NK-92 (cell line): ENCODE results near the gene EEF2KMT.
"Not testable (repeated sequence)": the region's sequence is repeated elsewhere in the genome, so short reads cannot be mapped to it uniquely, and the experiment has no call there.

Experiments used
- DNase-seq: peaks from one replicate; lab custom pipeline; 2025; ENCODE audit not compliant: unreplicated experiment; lab: John Stamatoyannopoulos, UW

Gene EEF2KMT

DNA sequence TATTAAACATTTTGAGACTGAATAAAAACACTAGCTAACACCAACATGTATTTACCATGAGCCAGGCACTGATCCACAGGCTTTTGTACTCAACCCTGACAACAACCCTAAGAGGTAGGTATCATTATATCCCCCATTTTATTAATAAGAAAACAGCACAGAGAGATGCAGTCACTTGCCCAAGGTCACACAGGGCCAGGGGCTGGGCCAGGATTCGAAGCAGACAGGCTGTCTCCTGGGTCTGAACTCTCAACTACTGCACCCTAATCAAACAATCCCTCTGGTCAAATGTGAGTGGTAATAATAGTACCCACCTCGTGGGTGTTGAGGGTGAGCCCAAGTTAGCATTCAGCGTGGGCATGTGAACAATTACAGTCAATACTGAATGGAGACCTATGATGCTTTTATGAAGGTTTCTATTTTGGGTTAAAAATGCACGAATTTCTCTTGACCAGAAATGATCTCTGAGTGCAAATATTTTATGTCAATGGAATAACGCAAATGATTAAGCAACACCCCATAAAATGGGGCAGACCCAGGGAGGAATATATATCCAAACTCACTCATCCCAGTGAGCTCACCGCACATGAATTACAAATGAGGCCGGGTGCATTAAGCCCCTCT, 1.0 kb downstream of the EEF2KMT start:
- not testable (repeated sequence) for DNase-seq

DNA sequence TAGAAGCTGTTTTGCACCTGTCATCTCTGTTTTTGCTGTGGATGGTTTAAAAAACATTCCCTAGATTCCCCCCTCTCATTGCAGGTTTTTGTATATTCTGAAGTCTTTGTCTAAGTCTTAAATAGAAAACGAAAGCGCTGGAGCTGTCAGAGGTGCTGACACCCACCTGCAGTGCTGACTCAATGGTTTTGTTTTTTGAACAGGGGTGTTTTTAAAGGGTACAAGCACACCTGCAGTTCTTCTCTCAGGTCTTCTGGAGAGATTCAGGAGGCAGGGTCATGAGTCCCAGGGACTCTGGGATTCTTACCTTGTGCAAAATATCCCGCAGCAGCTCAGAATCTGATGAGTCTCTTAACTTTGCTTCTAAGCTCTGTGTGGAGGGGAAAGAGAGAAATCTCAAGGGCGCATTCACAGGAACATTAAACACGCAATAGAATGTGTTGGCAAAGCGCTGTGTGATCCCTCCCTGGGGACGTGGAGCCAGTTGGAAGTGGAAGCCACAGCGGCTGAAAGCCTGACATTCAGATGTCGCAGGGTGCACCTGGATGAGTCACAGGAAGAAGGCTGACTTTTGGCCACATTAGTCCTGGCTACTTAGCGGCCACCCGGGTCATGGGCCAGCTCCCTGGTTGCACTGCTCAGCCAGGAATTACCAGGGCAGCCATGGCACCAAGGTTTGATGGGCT, 2.3 kb downstream of the EEF2KMT start:
- not testable (repeated sequence) for DNase-seq

DNA sequence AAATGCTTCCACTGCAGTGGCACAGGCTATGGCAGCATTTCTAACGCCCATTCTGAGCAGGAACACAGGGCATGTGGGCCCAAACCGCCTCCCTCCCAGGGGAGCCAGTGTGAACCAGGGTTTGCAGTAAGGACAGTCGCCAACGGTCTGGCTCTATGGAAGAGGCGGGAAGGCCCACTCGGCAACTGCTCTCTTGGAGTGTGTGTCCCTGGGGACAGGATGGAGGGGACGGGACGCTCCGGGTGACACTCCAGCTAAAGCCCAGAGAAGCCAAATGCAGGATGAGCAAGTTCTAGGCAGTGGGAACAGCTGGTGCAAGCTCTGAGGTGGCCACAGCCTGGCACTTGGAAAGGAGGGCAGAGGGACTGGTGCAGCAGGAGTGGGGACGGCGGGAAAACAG, 3.8 kb downstream of the EEF2KMT start:
- DNase-seq: not testable (repeated sequence)

DNA sequence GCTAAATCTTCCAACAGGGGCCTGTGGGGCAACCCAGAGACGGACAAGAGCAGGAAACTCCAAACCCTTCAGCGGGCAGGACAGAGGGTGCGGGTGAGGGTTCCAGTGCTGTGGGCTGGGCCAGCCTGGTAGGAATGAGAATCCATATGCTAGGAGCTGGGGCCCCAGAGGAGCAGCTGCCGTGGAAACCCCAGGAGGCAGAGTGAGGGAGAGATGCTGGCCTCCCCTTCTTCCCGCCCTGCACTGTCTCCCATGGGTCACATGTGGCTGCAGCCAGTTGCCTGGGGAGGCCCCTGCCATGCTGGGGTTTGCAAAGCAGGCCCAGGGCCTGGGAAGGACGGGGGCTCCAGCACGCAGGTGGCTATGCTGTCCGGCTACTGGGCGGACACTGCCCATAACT, 4.5 kb downstream of the EEF2KMT start:
- DNase-seq: not testable (repeated sequence)

DNA sequence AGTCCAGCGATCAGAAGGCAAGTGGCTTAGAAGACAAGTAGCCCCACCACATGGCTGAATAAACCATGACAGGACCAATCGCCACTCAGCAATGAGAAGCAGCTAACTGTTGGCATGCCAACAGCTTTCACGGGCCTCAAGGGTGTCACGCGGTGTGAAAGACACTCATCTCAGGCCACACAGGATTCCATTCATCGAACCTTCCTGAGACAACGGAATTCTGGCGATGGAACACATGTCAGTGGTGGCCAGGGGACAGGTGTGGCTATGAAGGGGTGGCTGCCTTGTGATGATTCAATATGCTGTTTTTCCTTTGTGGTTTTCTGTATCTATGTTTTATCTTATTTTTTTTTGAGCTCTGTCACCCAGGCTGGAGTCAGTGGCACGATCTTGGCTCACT, 7.0 kb downstream of the EEF2KMT start:
- DNase-seq: not testable (repeated sequence)

DNA sequence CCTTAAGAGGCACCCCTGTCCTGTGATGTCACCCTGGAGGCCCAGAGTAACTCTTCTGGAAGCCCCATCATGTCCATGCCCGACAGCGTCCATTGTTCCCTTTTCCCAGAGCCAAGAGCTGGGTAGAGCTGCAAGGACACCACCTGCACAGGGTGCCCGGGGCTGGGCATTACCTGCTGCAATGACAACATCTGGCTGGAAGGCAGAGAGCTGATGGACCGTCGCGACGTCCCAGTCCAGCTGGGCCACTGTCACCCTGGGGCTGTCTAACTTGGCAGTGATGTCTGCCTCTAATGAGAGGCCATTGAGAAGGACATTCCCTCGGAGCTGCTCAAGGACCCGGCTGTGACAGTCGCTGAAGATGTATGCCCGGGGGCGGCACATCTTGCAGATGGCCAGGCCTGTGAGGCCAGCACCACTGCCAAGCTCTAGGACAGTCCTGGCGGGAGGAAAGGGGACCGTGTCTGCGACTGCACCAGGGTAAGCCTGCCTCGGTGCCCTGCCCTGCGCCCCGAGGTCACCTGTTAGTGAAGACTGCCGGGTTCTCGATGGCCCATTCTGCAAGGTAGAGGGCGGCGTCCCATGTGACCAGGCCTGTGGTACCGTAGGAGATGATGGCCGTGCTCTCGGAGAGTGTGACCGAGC, 7.6 kb downstream of the EEF2KMT start:
- DNase-seq: not testable (repeated sequence)

DNA sequence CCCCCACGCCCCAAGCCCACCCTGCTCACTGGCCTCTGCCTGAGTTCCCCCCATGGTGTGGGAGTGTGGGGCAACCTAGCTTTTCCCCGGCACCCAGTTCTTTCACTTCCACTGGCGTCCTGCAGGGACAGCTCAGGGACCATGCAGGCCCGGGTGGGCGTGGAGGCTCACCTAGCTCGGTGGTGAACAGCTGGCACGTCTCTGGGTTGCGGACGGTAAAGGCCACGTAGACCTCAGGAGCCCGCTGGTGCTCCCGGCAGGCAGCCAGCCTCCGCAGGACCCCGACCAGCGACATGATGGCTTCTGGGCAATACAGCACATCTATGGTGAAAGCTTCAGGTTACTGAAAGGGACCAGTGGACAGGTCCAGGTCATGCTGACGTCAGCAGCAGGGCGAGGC, 8.7 kb downstream of the EEF2KMT start:
- not testable (repeated sequence) for DNase-seq

DNA sequence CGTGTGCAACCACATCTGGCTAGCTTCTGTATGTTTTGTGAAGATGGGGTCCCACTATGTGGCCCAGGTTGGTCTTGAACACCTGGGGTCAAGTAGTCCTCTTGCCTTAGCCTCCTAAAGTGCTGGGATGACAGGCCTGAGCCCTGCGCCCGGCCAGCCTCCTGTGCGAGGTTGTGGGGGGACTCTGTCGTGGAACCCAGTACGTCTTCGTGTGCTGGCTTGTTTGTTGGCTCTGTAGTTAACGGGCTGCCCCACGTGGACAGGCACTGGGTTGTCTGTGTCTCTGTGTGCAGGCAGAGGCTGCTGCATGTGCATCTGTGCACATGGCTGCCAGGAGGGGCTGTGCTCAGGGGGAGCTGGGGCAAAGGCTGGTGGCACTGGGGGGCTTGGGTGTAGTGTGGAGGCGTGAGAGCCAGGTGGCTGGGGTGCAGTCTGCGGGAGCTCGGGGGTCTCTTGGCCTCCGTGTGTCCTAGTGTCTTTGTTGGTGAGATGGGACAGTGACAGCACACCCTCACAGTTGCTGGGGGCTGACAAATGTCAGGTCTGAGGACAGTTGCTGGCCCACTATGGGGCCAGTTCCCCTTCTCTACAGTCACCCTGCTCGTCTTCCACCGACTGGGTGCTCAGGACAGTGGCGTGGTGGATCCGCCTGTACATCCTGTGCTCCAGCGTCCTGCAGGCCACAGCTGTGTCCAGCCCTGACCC, 9.4 kb downstream of the EEF2KMT start:
- DNase-seq: not testable (repeated sequence)

DNA sequence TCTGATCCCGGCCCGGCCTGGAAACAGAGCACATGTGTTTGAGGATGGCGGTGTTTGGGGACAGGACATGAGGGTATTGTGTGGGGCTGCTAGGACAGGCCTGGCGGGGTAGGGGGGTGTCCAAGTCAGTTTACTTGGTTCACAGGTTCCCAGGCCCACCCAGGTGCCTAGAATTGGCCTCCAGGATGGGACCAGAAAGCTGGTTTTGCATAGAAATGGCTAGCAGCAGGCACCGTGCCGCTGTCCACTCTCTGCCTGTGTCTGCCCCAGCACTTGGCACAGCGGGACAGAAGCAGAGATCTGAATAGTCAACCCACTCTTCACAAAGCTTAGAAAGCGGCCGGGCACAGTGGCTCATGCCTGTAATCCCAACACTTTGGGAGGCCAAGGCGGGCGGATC, 11.9 kb downstream of the EEF2KMT start:
- not testable (repeated sequence) for DNase-seq

DNA sequence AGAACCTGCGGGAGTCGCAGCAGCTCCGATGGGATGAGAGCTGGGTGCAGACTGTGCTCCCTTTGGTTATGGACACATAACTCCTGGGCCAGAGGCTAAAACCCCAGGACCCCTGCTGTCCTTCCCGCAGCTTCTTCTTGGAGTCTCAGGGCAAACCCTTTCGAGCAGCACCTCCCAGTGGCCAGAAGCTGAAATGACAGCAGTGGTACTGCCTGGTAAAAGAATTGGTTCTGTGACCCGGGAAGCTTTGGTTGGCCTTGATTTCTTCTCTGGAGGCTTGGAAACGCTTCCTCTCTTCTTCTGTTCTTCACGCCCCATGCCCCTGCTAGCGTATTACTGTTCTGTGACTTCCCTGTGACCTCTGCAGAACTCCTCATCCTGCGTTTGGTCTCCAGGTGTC, 12.8 kb downstream of the EEF2KMT start:
- DNase-seq: not testable (repeated sequence)

DNA sequence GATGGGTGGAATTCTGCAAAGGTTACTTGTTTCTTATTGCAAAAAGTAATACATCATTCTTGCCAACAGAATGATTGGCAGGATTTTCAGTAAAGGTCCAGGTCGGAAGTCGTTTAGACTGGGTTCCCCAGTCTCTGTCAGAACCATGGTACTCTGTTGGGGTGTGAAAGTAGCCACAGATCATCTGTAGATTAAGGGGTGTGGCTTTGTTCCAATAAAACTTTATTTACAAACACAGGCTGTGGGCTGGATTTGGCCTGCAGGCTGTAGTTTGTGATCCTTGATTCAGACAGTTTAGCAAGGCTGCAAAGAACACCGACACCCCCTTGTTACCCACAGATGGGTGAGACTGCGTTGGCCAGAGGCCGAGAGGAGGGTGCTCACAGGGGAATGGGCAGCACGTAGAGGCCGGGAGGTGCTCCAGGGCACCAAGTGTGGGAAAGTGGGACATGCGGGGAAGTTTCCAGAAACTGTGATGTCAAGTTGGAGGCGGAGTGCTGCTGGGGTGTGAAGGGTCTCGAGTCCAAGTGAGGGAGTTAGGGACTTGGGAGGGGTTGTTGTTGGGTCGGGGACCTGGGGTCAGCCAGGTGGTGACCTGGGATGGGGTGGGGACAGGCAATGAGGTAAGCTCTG, 13.4 kb downstream of the EEF2KMT start:
- DNase-seq: not testable (repeated sequence)

DNA sequence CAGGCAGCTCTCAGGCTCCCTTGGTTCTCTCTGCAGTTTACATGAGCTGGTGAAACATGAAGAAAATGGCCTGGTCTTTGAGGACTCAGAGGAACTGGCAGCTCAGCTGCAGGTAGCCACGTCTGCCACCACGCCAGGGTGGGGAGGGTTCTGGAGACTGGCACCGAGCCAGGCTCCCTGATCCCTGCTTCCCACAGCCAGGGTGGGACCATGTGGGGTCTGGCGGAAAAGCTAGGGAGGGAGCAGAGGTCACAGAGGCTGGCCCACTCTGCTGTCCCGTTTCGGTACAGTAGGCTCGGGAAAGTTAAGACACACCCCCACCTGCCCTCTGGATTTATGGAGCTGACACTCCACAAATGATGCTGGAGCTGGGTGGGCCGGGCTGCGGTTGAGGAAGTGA, 13.9 kb downstream of the EEF2KMT start:
- not testable (repeated sequence) for DNase-seq

DNA sequence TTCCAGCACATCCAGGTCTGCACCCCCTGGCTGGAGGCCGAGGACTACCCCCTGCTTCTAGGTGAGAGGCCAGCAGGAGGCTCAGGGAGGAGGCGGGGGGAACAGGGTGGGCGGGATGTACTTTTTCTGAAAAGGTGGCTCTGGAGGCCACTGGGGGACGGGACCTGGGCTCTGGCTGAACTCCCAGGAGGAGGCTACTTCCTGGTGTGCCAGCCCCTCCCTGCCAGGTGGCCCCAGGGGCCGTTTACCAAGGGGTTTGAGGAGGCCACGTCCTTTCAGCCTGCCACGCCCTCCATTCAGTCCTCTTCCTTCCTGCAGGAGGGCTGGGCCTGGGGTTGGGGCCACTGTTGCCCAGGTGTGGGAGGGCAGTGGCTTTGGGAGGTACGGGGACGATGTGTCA, 16.6 kb downstream of the EEF2KMT start:
- DNase-seq: not testable (repeated sequence)

DNA sequence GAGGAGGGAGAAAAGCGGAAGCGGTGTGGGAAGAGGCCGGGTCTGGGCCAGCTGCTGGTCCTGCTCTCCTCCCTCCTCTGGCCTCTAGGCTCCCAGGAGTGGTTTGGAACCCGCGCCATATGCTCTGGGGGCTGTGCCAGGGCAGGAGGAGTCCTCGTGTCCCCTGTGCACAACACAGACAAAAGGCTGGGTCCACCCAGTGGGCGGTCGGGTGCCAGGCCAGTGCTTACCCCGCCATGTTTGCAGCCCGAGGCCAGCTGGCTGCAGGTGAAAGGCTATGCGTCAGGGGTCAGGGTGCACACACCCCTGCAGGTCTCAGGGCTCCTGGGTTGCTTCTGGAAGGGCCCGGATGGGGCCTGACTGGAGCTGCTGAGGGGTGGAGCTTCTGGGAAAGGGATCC, 17.1 kb downstream of the EEF2KMT start:
- DNase-seq: not testable (repeated sequence)

DNA sequence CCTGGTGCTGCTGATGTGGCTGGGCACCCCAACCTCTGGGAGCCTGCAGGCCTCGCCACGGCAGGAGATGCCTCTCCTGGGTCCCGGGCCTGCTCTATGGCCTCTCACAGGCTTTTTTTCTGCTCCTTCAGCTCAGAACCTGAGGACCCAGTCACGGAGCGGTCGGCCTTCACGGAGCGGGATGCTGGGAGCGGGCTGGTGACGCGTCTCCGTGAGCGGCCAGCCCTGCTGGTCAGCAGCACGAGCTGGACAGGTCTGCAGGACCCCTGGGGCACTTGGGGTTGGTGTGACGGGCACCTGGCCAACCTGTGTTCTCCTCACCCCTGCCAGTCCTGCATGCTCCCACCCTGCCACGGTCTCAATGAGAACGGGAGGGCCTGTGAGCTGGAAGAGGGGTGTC, 19.0 kb downstream of the EEF2KMT start:
- no peak for DNase-seq

DNA sequence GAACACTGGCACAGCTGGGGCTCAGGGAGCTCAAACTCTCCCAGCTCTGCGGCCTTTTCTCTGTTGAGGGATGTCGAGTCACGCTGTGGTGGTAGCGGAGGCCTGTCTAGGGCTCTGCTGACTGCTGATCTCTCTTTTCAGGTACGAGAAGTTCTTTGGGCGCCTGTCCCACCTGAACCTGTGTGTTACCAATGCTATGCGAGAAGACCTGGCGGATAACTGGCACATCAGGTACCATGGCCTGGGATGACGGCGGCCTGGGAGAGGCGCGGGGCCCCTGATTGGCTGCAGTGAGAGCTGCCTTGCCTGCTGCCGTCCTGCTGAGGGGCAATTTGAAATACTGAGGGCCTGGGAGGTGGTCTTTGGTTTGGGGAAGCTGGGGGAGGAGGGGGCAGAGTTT, 20.3 kb downstream of the EEF2KMT start:
- DNase-seq: no peak

DNA sequence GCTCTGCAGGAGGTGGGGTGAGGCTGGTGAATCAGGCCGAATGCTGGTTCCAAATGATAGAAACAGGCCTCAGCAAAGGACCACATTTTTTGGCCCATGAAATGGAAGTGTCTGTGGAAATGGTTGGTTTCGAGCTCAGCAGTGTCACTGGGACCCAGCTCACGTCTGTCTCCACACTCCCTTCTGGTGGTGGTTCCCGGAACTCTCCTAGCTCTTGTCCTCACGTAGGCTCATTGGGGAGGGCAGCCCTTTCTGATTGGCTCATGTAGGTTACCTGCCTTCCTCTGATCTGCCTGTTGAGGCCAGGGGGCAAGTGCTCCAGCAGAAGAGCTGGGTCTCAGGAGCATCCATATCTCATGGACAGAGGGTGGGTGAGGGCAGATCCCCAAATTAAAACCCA, 22.0 kb downstream of the EEF2KMT start:
- no peak for DNase-seq

DNA sequence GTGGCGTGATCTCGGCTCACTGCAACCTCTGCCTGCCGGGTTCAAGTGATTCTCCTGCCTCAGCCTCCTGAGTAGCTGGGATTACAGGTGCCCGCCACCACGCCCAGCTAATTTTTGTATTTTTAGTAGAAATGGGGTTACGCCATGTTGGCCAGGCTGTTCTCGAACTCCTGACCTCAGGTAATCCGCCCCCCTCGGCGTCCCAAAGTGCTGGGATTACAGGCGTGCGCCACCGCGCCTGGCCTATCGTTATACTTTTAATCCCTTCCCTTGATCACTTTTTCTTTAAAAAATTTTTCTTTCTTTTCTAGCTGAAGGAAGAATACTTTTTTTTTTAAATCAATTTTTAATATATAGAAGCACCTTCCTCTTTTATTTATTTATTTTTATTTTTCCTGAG, 23.8 kb downstream of the EEF2KMT start:
- not testable (repeated sequence) for DNase-seq

DNA sequence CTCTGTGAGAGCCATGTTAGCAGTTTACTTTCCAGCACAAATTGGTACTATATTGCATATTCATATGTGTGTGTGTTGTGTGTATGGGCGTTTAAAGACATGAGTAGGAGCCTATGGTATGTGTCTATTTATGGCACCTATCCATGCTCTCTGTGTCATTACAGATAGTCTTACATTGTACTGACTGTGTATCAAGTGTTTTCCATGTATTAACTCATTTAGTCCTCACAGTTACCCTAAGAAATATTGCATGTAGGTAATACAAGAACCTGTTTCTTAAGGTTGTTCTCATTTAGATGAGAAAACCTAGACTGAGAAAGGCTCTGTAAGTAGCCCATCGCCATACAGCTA, 24.3 kb downstream of the EEF2KMT start:
- DNase-seq: no peak

DNA sequence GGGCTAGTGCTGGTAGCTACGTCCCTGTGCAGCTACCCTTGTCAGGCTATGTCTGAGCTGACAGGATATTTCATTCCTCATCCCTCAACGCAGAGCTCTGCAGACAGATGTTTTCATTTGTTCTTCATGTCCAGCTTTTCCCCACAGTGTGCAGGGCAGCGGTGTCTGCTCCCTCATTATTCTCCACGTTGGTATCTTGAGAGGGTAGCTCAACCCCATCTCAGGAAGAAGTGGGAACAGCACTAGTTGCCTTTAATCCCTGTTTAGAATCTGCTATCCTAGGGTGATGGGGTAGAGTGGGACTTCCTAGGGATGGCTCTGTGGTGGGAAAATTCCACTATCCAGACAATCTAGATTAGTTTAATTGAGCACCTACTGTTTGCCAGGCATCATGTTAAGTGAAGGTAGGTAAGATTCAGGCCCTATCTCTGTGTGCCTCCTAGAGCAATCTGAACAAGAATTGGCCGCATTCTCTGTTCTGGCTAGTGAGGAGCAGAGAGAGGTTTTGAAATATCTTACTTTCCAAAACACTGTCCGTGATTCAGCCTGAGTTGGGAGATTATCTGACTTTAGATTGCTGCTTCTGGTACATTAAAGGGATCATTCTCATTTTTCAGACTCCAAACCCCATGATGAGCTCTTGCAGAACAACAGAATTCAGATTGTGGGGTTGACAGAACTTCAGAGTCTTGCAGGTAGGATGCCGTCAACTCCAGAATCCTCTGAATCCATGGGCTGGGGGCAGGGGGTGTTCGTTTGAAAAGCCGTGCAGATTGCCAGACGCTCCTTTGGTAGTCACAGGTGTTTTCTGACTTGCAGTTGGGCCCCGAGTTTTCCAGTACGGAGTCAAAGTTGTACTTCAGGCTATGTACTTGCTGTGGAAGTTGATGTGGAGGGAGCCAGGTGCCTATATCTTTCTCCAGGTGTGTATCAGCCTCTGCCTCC, 25.0 kb downstream of the EEF2KMT start:
- no peak for DNase-seq
